Gastrocnemius medialis (tissue), 4 donors: ENCODE measurements around the gene CD177.

Source experiments
- CTCF ChIP-seq, 5 experiments: fragments of 450-650 bp in 3 of 5; fragments of 200-600 bp in 2 of 5; sonication (generic) in 2 of 5; IDR thresholded peaks in 4 of 5; conservative IDR thresholded peaks in 1 of 5; 1 replicate in 4 of 5; 2 replicates in 1 of 5; pipeline ENCODE4 v1.5.1; 2016 to 2019; ENCODE audit warnings: antibody characterized with exemption in 5 of 5, mild to moderate bottlenecking in 3 of 5, moderate library complexity in 3 of 5
- POLR2A ChIP-seq, 2 donors: fragments of 450-650 bp; IDR thresholded peaks; one replicate each; pipeline ENCODE4 v1.6.1; 2017; ENCODE audit warnings: antibody characterized with exemption in 2 of 2, mild to moderate bottlenecking in 2 of 2, moderate library complexity in 2 of 2

- TF ChIP-seq CTCF (IDR thresholded peaks at IDR 0.05 in 4 of 5, conservative IDR thresholded peaks at IDR 0.05 in 1 of 5), result no peak
- TF ChIP-seq POLR2A (IDR thresholded peaks at IDR 0.05), result no peak
Measured at GRCh38 chr19:43305642-43306041, 47.8 kb upstream of the CD177 start.
